Iris pigment epithelial cell (primary cell): ENCODE measurements around the gene SYTL5.

ENCODE experiments used
- DNase-seq: peaks from one replicate; pipeline ENCODE4 v3.0.0-alpha.2; 2011; ENCODE audit warnings: low read depth

SYTL5 gene

GRCh38 chrX:38028300-38028699, 21.9 kb downstream of the SYTL5 start:
- DNase-seq, result no peak

- peak; percentile 34 for DNase-seq
Measured at GRCh38 chrX:38036466-38036865, 30.1 kb downstream of the SYTL5 start.

- no peak for DNase-seq
Measured at GRCh38 chrX:38038501-38038900, 32.1 kb downstream of the SYTL5 start.

GRCh38 chrX:38041237-38041636, 34.9 kb downstream of the SYTL5 start:
- no peak for DNase-seq

- DNase-seq, result no peak
Measured at GRCh38 chrX:38044701-38045100, 38.3 kb downstream of the SYTL5 start.

GRCh38 chrX:38045538-38046096, 39.3 kb downstream of the SYTL5 start:
- peak; percentile 50 for DNase-seq

GRCh38 chrX:38048886-38049285, 42.5 kb downstream of the SYTL5 start:
- no peak for DNase-seq

- no peak for DNase-seq
Measured at GRCh38 chrX:38050806-38051205, 44.5 kb downstream of the SYTL5 start.

- peak; percentile 91 for DNase-seq
Measured at GRCh38 chrX:38052096-38052495, 45.7 kb downstream of the SYTL5 start.

- peak; percentile 58 for DNase-seq
Measured at GRCh38 chrX:38055170-38055847, 49.0 kb downstream of the SYTL5 start.

- DNase-seq, result no peak
Measured at GRCh38 chrX:38060331-38060878, 54.1 kb downstream of the SYTL5 start.

GRCh38 chrX:38061335-38061734, 55.0 kb downstream of the SYTL5 start:
- peak; percentile 46 for DNase-seq

- no peak for DNase-seq
Measured at GRCh38 chrX:38066934-38067333, 60.6 kb downstream of the SYTL5 start.

GRCh38 chrX:38069273-38069672, 62.9 kb downstream of the SYTL5 start:
- no peak for DNase-seq

GRCh38 chrX:38069991-38070390, 63.6 kb downstream of the SYTL5 start:
- no peak for DNase-seq

GRCh38 chrX:38079463-38079862, 73.1 kb downstream of the SYTL5 start:
- no peak for DNase-seq

- DNase-seq, result peak; percentile 2
Measured at GRCh38 chrX:38080808-38081207, 74.5 kb downstream of the SYTL5 start.

GRCh38 chrX:38081909-38082308, 75.6 kb downstream of the SYTL5 start:
- DNase-seq, result no peak

- no peak for DNase-seq
Measured at GRCh38 chrX:38082309-38082708, 76.0 kb downstream of the SYTL5 start.

- no peak for DNase-seq
Measured at GRCh38 chrX:38085813-38086212, 79.5 kb downstream of the SYTL5 start.

GRCh38 chrX:38086451-38087215, 80.3 kb downstream of the SYTL5 start:
- DNase-seq, result peak; percentile 3

- peak; percentile 4 for DNase-seq
Measured at GRCh38 chrX:38087594-38087993, 81.2 kb downstream of the SYTL5 start.
